OCI-M2 (cell line): ENCODE results near the gene HAO2.
"Not testable (repeated sequence)": the region's sequence is repeated elsewhere in the genome, so short reads cannot be mapped to it uniquely, and the experiment has no call there.

Experiments
- DNase-seq: peaks from one replicate; lab custom pipeline; 2025; ENCODE audit not compliant: unreplicated experiment; lab: John Stamatoyannopoulos, UW

The HAO2 gene

DNA sequence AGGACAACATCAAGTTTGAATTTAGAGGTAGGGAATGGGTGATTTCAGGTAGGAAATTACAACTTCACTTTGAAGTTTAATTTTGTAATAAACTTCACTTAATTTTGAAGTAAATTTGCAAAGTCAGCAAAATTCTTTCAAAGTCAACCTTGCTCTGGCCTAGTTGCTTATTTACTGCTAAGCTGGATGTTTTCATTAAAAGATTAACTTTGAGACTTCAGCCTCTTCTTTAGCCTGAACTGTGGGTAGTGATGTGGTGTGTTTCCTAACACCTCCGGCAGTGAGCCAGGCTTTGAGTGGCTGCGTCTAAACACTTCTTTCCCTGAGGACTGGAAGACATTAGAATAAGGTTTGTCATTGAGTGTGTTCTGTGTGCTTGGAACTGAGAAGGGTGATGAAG lies at the start of gene HAO2:
Gene HAO2, plus strand, starts transcription at position 232 of the 400 bp plus-strand sequence. CDS start 12,301 bp downstream, outside the sequence.
- no peak for DNase-seq

DNA sequence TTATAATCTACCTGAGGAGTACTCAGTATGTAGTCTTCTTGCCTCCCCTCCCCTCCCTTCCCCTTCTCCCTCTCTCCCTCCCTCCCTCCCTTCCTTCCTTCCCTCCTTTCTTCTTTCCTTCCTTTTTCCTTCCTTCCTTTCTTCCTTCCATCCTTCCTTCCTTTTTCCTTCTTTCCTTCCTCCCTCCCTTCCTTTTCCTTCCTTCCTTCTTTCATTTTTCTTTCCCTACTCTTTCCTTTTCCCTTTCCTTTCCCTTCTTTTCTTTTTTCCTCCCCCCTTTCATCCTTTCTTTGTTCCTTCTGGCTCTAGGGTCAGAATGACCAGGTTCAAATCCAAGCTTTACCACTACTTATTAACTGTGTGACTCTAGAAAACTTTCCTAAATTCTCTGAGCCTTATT lies 48.5 kb upstream of the HAO2 start:
- DNase-seq: no peak

DNA sequence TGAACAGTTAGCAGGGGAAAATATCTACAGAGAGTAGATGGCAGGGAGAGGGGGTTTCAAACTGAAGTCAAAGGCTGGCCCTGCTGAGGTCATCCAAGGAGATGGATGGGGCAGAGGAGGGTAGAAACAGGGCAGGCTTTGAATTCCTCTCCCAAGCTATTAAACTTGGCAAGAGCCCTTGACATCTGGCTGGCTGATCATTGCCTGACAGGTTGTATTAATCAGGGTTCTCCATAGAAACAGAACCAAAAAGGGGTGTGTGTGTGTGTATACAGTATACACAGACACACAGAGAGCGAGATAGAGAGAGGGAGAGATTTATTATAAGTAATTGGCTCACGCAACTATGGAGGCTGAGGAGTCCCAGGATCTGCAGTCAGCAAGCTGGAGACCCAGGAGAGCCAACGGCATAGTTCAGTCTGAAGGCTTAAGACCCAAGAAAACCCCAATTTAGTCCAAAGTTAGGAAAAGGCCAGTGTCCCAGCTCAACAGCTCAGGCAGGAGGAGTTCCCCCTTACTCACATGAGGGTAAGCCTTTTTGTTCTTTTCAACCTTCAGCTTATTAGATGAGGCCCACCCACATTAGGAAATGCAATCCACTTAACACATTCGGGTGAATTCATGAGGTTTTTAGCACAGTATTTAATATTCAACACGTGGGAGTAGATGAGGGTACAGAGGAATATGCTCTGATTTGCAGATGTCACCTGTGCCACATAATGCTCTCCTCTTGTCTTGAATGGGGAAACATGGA lies 46.7 kb upstream of the HAO2 start:
- DNase-seq: no peak

DNA sequence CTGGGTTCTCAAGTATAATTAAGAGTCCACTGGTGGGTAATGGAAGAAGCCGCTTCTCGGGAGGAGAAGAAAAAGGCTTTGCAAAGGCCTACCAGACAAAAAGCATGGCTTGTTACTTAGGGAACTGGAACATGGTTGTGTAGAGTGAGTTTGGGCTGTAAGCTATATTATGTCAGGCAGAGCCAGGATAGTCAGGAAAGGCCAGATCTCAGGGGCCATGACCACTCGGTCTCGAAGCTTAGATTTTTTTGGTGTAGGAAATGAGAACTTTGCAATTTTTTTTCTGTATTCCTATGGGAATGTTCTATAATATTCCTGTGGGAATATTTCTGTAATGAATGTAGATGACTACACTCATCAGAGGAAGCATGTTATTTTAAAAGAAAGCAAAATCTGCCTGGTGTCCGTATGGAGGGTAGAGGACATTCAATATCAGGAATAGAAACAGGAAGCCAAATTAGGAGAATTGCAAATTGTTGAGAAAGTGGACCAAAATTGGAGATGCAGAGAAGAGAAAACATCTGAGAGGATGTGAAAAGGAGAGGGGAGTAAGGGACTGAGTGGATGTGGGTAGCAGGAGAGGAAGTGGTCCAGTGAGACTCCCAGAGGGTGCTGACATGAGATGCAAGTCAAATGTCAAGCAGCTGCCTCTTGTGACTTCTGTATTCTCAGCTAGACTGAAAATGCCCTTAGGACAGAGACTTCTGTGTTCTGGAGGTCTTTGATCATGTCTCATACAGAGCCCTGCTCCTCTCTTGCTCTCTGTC lies 45.2 kb upstream of the HAO2 start:
- no peak for DNase-seq

DNA sequence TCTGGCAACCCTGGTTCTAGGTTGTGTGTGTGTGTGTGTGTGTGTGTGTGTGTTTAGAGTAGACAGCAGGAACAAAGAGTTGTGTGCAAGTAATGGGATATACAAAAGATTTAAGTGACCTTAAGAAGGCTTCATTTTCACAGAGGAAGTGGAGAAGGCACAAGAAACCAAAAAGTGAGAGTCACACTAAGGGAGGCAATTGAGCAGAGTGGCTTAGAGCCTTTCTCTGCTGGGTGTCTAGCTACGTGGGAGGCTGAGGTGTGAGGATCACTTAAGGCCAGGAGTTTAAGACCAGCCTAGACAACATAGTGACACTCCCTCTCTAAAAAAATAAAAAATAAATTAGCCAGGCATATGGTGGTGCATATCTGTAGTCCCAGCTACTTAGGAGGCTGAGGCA lies 44.4 kb upstream of the HAO2 start:
- DNase-seq: no peak

DNA sequence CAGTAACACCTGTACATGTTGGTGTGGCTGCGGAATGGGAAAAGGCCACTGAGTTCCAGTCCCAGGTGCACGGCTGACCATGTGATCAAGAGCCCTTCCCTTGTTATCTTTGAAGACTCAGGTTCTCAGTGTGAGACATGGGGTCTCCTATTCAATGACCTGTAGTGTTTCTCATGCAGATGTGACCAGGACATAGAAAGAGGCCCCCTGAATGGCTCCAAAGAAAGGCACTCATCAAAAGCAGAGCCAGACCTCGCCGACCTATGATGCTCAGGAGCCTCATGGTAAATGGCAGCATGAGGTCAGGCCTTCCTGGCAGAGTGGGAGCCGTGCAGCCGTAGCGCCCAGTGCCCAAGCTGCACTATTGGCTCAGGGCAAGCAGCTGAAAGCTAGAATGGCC lies 42.3 kb upstream of the HAO2 start:
- DNase-seq: no peak

DNA sequence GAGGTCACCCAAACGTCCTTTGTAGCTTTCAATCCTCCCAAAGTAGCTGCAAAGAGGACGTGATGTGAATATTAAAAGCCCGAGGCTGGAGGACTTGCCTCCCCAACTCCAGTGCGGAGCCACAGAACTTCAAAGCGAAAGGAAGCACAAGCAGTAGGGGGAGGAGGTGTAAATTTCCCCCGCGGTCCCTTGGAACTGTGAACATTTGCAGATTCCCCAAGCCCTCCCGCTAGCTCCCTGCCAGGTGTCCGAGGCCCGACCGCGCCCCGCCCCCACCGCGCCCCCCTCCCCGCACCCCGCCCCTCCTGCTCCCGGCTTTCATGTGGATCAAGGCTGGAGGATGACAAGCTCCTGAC lies 41.5 kb upstream of the HAO2 start:
- no peak for DNase-seq

DNA sequence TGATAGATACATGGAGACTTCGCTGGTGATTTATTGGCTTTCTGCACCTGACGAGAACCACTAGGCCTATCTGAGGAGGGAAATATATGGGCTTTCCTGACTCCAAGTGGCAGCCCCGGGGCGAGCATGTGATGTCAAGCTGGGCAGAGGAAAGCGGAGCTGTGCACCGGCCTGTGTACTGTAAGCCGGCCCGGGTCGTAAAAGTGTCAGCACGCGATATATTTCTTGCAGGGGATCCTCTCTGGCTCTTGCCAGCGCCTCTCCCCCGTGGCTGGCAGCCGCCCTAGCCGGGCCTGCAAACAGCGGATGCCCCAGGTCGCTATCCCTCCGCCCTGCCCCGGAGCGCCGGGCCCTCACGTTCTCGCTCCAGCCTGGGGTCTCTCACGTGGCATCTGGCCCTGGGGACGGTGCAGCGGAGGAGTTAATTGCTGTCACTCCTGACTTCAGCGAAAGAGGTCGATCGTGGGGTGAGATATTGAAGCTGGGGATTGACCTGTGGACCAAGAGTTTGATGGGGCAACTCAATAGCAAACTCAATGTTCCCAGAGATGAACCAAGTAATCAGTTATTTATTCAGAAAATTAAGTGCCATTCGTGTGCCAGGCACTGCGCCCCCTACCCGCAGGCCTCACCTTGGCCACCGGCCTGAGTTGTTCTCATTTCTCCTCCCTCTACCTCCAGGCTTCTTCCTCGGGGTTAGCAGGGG lies 41.0 kb upstream of the HAO2 start:
- DNase-seq: no peak

DNA sequence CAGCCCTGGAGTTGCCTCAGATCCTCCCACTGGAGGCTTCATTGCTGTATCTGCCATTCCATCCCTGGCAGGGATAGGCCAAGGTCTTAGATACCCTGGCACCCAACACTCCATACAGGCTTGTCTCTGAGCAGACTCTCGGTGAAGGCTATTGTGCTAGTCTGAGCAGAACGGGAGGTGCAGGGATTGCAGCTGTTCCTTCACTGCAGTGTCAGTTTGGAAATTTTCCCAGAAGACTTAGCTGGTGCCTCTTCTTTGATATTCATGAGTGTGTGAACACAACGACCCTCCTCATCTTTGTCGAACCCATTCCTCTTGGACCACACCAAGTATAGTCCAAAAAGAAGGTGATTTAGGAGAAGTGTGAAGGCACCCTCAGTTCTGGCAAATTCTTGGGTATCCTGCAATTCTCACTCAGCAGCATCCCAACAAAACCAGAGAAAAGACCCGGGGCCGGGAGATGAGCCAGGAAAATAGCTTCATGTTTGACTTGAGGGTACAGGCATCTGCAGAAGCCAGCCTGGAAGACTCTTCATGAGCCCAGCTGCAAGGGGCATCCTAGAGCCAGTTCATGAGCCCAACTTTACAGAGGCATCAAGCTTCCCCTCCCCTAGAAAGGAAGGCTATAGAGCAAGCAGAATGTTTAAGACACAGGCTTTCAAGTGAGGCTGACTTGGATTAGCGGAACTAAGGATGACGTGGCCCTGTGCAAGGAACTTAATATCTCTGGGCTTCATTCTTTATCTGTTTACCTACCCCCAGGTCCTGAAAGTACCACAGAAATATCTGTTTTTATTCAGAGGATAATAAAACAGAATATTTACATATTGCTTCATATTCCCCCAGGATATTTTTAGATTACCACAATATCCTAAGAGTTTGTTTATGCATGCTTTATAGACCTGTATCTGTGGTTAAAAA lies 38.8 kb upstream of the HAO2 start:
- DNase-seq: no peak

DNA sequence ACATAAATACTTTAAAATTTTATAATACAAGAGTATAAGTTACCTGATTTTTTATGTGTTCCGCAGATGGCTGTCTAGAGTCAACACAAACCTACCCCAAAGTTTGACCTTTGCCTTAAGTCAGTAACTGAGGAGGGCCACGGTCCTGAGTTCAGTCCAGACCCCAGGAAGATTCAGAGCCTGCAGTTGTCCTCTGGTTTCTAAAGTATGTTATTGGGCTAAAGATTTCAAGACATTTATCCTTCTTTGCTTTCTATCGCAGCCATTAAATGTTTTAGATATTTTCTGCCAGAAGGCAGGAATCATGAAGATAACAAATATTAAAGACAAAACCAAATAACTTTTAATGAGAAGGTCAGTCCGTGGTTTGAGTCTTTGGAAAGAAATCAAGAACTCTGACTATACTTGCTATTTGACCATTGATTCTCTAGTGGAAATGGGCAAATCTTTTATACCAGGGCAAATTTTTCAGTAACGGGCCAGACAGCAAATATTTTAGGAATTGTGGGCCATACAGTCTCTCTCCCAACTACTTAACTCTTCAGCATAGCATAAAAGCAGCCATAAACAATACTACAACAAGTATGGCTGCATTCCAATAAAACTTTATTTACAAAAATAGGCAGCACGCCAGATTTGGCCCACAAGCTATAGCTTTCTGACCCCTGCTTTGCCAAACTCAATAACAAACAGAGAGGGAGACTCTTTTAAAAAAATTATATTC lies 38.0 kb upstream of the HAO2 start:
- no peak for DNase-seq

DNA sequence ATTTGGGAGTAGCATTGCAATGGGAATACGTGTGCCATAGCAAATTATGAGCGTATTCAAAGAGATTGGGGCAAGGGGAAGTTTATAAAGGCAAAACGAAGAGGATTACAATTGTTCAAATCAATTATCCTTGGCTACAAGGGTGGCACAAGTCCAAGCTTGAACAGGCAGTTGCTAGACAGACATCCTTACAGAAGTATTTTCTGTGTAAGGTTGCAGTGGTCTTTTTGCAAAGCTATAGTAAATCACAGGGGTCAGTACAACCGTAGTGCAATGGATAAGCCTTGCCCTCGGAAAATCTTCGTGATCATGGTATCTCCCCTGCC lies 37.4 kb upstream of the HAO2 start:
- no peak for DNase-seq

DNA sequence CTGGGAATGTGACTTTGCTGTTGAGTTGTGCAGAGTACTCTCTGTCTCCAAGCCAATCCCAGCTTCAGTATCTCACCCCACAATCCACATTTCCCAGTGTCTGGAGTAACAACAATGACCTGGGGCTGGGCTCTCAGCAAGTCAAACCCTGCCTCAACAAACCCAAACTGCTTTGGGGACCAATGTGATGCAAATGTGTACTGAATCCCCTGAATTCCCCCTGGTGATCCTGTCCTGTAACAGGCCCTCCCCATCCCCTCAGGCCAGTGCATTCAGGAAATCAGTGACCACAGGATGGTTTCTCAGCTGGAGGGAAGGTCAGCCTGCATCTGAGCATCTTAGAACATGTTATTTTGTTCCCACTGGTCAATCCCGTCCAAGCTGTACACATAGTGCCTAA lies 36.7 kb upstream of the HAO2 start:
- DNase-seq: no peak

DNA sequence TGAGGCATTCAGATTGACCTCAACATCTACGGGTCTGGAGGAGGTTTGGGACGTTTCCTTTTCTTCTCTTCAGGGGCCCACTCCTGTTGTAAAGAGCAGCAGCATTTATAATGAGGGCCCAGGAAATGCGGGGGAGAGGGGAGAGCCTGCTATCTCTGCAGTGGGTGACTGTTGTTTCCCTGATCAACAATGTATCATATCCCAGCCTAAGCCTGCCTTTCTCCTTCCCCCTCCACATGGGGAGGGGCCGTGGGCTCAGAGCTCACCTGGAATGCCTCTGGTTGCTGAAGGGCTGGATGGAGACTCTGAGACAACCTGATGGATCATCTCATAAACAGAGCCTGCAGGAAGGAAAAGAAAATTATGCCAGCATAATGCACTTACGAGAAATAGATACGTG lies 36.0 kb upstream of the HAO2 start:
- DNase-seq: no peak

DNA sequence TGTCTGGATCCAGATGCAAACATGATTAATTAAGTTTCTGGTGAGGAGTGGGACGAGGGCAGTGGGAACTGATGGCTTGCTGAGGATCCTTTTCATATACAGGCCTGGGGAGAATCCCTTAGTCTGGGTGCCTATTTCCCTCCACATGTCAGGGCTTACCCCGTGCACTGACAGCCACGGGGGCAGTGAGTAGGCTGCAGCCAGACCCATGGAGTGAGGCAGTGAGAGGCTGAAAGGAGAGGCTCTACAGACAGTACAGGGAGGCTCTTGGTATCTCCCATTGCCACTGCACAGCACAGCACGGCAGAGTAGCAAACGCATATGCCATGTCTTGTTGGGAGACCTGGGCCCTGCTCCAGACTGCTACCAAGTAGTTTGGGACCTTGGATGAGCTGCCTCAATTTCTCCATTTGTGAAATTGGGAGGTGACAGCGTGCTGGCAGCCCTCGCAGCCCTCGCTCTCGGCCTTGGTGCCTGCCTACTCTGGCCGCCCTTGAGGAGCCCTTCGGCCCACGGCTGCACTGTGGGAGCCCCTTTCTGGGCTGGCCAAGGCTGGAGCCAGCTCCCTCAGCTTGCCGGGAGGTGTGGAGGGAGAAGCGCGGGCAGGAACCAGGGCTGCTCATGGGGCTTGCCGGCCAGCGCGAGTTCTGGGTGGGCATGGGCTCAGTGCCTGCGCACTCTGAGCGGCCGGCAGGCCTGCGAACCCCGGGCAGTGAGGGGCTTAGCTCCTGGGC lies 35.3 kb upstream of the HAO2 start:
- DNase-seq: no peak

DNA sequence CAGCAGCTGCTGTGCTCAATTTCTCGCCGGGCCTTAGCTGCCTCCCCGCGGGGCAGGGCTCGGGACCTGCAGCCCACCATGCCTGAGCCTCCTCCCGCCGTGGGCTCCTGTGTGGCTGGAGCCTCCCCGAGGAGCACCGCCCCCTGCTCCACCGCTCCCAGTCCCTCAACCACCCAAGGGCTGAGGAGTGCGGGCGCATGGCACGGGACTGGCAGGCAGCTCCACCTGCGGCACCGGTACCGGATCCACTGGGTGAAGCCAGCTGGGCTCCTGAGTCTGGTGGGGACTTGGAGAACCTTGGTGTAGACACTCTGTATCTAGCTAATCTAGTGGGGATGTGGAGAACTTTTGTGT lies 34.7 kb upstream of the HAO2 start:
- DNase-seq: not testable (repeated sequence)

DNA sequence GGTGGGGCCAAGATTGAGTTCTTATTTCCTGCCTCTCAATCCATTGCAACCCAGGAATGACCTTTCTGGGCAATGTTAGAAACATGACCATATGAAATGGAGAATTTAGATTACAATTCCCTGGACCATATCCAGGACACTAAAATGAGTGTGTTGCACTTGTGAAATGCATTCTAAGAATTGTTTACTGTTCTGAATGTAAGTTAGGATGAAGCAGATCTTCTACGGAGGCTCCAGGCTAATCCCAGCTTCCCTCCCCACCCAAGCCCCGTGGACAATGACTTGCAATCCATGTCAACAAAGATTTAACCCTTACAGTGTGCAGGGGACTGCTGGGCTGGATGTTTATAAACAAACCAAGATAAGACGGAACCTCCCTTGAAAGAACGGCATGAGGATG lies 31.7 kb upstream of the HAO2 start:
- DNase-seq: no peak

DNA sequence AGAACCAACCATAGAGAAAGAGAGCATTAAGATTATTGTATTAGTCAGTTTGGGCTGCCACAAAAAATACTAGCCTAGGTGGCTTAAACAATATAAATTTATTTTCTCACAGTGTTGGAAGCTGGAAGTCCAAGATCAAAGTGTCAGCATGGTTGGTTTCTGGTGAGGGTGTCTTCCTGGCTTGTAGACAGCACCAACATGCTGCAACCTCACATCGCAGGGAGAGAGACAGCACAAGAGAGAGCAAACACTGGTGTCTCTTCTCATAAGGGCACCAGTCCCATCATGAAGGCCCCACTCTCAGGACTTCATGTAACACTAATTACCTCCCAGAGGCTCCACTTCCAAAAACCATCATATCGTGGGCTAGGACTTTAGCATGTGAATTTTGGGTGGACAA lies 30.6 kb upstream of the HAO2 start:
- no peak for DNase-seq

DNA sequence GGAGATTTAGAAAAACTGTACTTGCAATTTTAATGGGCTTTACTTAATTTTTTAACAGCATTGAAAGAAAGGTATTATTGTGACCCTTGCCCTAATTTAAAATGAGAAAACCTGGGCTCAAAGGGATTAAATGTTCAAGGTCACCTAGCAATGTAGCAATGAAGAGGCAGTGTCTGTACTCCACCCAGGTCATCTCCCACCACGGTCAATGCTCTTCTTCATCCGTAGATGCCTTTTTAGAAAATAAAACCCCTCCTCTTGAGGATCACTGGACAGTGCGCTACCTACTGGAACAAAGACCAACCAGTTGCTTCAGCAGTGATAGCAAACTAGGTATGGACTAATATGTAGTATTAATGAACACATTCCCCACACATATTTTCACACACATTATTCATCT lies 29.8 kb upstream of the HAO2 start:
- no peak for DNase-seq

DNA sequence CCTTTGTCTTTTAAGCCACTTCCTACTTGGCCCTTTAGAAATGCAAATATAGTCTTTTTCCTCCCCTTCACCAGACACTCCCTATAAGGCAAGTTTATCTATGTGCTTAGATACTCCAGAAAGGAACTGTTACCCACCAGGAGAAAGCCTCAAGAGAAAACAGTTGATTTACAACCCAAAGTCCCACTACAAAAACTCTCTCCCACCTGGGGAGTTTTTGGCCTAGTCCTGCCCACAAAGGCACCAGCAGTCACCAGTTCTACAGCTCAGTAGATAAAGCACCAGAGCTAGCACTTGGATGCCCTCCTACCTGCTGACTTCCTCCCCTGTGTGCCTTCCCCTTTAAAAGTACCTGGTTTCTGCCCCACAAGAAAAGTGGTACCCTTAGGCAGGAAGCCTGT lies 27.7 kb upstream of the HAO2 start:
- no peak for DNase-seq

DNA sequence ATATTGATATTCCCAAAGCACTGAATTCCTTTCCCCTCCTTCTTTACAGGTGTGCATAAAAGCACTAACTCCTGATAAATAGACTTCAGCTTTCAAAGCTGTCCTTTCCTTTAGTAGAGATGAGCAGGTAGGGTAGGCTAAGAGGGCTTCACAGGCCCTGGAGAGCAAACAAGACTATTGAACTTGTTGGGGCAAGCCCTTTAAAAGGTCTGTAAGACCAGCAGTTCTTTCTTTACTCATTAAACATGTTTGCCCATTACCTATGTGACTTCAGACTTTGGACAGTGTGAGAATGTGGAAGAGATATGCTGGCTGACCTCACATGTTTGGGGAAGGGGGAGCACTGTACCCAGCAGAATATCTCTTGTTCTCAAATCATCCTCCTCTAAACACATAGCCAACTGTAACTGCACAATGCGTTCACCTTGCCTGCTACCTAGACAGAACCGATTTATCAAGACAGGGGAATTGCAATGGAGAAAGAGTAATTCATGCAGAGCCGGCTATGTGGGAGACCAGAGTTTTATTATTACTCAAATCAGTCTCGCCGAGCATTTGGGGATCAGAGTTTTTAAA lies 27.1 kb upstream of the HAO2 start:
- DNase-seq: no peak
